ENCODE measurements around the gene TPPP3.
A peak's percentile ranks its signal among the peaks of the same experiment; 100 is the strongest.

TPPP3 gene

DNA sequence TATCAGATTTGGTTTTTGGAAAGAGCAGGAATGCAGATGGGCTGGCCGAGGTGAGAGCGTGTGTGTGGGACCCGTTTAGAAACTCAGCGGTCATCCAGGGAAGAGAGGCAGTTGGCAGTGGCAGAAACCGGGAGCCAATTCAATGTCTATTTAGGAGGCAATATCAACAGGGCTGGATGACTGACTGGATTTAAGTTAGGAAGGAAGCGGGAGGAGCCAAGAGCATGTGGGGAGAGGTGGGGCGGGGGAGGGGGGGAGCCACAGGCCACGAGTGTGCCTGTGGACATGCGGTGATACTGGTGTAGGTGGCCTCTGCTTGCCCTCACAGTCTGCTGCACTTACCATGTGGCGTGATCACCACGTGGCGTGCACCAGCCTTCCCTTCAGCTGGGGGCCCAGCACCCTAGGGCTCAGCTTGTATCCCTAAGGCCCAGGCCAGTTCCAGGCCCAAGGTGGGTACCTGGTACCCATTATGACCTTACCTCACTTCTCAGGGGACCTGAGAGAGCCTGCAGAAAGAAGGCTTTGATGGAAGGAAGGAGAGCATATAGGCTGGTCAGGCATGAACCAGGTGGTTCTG is 10.8 kb upstream of the TPPP3 start:
- Mint-ChIP-seq H3K9me3 (no peaks in the 10 kb centered on the region), H3K27me3 (ENCODE audit: low read depth) (peaks cover 8% of the 10 kb centered on the region), H3K27ac (no peak overlapping the region), H3K36me3 (ENCODE audit: low read depth) (no peaks in the 10 kb centered on the region), H3K4me3 (no peak overlapping the region), H3K4me1 (ENCODE audit: low read depth) (no peaks in the 10 kb centered on the region)

DNA sequence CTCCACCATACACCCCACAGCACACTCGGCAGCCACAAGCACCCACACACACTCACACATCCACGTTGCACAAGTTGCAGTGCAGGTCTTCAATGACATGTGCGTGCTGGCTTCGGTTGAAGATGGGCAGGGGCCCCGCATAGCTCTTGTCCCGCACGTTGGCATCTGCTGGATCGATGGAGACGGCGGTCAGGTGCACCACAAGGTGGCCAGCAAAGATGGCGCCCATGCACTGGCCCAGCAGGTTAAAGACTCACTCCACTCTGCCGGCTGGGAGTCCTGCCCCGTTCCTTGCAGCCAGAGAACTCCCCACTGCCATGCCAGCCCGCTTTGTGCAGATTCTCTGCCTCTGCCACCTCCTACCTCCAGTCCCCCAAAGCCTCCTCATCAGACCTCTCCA is 7.6 kb upstream of the TPPP3 start:
- Mint-ChIP-seq H3K36me3 (ENCODE audit: low read depth) (no peaks in the 10 kb centered on the region), H3K9me3 (no peaks in the 10 kb centered on the region), H3K4me1 (ENCODE audit: low read depth) (no peaks in the 10 kb centered on the region), H3K4me3 (no peak overlapping the region), H3K27me3 (ENCODE audit: low read depth) (peaks cover 9% of the 10 kb centered on the region), H3K27ac (no peak overlapping the region)

DNA sequence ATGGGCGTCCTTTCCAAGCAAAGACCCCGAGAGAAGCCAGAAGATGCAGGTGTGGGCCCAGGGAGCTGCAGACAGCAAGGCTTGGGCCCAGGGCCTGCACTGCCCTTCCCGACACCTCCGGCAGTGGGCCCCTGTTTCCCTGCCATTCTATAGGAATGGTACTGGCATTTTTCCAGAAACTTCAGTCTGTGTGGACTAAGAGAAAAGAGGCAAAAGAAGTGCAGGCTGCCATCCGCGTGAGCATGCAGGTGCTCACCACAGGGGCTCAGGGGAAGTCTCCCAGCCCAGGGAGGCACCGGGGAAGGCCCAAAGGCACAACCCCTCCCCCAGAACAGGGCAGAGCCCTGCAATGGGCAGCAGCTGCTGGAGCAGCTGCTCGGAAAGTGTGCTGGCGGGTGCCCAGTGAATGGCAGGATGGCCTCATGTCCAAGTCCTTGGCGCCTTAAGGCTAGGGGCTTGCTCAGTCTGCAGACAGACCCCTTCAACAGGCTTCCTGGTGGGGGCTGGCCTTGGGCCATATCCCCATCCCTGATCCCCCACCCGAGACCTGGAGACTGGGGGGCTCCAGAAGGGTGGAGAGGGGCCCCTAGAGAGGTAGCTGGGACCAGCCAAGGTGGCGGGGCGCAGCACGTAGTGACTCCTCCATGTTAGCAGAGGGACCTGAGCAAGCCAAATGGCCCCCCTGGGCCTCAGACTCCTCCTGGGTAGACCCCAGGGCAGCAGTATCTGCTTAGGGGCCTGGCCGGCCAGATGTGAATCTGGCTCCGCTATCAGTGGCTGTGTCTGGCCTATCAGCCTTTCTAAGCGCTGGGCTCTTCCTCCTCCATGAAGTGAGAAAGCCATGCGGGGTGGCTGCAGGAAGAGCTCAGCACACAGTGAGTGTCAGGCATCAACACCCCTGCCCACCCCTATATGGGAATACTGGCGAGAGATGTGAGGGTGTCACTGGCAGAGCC is 6.7 kb upstream of the TPPP3 start:
- peaks cover 16% of the 10 kb centered on the region for H3K27me3 Mint-ChIP-seq (ENCODE audit: low read depth)
- no peak overlapping the region for H3K4me3 Mint-ChIP-seq
- no peaks in the 10 kb centered on the region for H3K9me3 Mint-ChIP-seq
- H3K36me3 Mint-ChIP-seq (ENCODE audit: low read depth), result no peaks in the 10 kb centered on the region
- no peak overlapping the region for H3K27ac Mint-ChIP-seq
- H3K4me1 Mint-ChIP-seq (ENCODE audit: low read depth), result peaks cover 3% of the 10 kb centered on the region

DNA sequence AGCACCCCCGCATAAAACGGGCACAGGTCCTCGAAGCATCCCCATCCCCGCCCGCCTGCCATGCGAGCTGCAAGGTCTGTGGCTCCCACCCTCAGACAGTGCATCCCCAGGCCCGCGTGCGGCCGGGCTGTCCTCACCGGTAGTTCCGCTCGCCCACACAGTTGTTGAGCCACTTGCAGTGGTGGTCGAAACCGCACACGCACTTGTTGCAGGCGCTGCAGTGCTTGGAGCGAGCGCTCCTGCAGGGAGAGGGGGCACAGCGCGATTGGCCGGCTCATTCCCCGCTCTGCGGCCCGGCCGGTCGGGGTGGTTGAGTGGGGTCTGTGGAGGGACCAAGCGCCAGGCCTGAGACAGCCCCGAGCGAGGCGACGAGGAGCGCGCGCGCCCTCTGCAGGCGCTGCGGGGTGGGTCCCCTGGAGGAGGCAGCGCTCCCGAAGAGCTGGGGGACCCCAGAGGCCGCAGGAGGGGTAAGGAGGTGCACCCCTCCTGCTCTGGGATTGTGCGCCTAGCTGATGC is 6.0 kb upstream of the TPPP3 start:
- Mint-ChIP-seq H3K4me1 (ENCODE audit: low read depth) (peaks cover 4% of the 10 kb centered on the region), H3K36me3 (ENCODE audit: low read depth) (no peaks in the 10 kb centered on the region), H3K27me3 (ENCODE audit: low read depth) (peaks cover 17% of the 10 kb centered on the region)

DNA sequence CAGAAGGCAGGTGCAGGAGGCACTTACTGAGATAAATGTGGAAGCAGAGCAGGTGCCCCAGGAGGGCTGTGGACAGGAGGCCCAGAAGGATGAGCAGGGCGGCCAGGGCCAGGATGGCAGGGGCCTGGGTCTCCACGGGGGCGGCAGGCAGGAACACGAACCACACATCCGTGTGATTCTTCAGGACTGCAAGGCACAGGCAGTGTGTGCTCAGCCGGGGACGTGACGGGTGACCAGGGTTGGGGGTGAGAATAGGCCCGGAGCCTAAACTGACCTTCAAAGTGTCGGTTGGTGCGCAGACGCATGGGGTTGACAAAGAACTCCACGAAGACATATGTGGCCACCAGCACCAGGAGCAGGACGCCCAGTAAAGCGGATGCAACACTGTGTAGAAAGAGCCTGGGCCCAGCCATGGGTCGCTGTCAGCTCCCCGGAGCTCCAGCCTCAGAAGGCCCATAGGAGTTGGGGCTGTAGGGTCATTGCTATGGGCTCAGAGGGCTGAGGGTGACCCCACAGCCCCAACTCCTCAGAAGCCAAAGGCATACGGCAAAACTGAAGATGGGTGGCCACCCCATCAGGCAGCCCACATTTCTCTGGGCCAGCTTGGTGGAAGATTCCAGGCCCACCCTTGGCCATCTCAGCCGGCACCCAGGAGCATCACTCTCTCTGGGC is 5.4 kb upstream of the TPPP3 start:
- Mint-ChIP-seq H3K27ac (no peak overlapping the region), H3K27me3 (ENCODE audit: low read depth) (peaks cover 23% of the 10 kb centered on the region)

More for the DNA sequence above, 6.0 kb upstream of the TPPP3 start:
- Mint-ChIP-seq H3K4me3 (no peak overlapping the region), H3K9me3 (no peaks in the 10 kb centered on the region), H3K27ac (no peak overlapping the region)

DNA sequence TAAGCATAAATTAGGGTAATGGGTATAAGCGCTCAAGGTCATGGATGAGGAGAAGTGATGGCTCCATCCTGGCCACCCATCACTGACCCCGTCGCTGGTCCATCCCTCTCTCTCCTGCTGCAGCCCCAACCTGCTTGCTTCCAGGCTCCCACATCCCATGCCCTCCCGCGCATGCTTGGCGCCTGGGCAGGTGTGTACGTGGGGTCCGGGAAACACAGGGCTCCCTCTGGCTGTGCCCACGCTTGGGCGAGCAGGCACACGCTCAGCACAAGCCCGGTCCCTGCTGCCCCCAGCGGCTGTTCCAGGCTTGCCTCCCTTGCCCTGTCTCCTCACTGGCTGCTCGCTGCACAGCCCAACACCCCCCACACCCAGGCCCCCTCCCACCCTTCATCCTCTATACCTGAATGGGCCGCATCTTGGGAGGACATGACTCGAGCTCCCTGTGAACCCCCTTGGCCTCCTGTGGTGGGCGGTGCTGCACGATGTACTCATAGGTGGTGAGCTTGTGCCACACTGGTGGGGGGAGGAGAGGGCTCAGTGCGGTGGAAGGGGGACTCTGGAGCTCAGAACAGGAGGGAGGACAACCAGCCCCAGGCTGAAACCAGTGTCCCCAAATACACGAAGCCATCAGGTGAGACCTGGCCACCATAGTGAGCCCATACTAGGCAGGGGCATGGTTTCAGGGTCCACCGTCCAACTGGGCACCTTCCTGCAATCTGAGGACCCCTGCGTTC is 4.7 kb upstream of the TPPP3 start:
- peaks cover 26% of the 10 kb centered on the region for H3K27me3 Mint-ChIP-seq (ENCODE audit: low read depth)
- H3K36me3 Mint-ChIP-seq (ENCODE audit: low read depth), result no peaks in the 10 kb centered on the region
- H3K4me3 Mint-ChIP-seq, result no peak overlapping the region
- peaks cover 8% of the 10 kb centered on the region for H3K4me1 Mint-ChIP-seq (ENCODE audit: low read depth)
- no peaks in the 10 kb centered on the region for H3K9me3 Mint-ChIP-seq
- H3K27ac Mint-ChIP-seq, result no peak overlapping the region

More for the DNA sequence above, 5.4 kb upstream of the TPPP3 start:
- peaks cover 8% of the 10 kb centered on the region for H3K4me1 Mint-ChIP-seq (ENCODE audit: low read depth)
- H3K4me3 Mint-ChIP-seq, result no peak overlapping the region
- no peaks in the 10 kb centered on the region for H3K9me3 Mint-ChIP-seq
- H3K36me3 Mint-ChIP-seq (ENCODE audit: low read depth), result no peaks in the 10 kb centered on the region

DNA sequence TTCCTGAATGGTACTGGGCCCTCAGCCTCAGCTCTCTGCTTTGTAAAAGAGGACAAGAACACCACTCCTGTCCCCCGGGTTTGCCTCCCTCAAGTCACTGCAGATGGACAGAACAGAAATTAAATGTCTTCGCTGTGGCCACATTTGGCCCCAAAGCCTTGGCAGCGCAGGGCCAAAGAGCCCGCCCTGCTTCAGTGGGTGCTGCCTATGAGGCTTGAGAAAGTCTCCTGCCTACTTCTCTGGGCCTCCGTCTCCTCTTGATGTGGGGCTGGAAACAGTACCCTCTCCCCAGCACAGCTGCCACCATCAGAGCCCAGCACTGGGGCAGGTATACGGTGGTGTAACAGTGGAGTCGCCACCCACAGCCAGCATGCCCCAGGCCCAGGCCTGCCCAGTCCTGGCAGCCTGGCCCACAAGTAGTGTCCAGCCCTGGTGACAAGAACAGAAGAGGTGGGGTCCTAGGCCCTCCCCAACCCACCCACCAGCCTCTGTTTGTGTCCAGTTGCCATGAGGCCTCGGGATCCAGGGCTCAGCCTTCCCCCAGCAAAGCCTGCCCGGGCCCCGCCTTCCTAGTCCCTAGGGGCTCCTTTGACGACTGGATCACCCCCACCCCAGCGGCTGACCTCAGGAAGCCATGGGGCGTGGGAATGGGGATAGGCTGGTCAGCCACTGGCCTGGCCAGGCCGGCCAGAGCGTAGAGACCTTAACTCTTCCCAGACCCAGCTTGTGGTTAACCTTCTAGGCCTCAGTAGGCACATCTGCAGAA is 3.9 kb upstream of the TPPP3 start:
- H3K27me3 Mint-ChIP-seq (ENCODE audit: low read depth), result peaks cover 30% of the 10 kb centered on the region
- H3K4me3 Mint-ChIP-seq, result no peak overlapping the region
- no peaks in the 10 kb centered on the region for H3K36me3 Mint-ChIP-seq (ENCODE audit: low read depth)
- no peak overlapping the region for H3K27ac Mint-ChIP-seq
- H3K9me3 Mint-ChIP-seq, result no peaks in the 10 kb centered on the region
- H3K4me1 Mint-ChIP-seq (ENCODE audit: low read depth), result peaks cover 8% of the 10 kb centered on the region

DNA sequence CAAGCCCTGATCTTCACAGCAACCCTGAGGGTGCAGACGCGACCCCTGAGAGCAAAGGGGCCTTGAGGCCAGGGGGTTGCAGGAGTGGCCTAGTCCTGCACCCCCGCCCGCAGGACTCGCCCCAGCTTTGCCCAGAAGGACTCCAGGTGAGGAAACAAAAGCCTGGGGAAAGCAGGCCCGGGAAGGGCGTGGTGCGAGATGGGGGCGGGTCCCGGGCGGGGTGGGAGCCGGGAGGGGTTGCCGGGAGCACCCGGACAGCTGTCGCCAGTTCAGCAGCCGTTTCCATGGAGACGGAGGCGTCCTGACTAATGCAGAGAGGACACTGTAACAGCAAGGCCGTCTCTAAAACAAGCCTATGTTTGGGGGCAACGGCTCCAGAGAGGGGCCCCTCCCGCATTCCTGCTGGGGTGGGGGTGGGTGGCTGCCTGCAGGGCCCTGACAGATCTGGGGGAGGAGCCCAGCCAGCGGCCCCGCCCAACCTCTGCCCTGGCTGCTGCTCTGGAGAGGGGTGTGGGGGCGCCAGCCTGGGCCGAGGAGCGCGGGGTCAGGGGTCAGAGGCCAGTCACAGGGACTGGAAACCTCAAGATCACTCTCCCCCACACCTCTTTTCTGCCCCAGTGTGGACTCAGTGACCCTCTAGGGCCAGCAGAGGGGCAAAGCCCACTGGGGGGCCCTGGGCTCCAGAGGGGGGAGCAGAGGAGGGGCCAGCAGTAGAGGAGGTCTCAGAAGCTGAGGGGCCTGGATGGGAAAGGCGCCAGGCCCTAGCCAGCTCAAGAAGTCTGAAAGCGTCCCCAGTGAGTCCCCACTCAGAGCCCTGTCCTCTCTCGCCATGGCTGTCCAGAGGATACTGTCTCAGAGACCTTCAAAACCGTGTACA is 3.1 kb upstream of the TPPP3 start:
- H3K9me3 Mint-ChIP-seq, result no peaks in the 10 kb centered on the region
- no peak overlapping the region for H3K4me3 Mint-ChIP-seq
- no peak overlapping the region for H3K27ac Mint-ChIP-seq
- no peaks in the 10 kb centered on the region for H3K36me3 Mint-ChIP-seq (ENCODE audit: low read depth)
- H3K4me1 Mint-ChIP-seq (ENCODE audit: low read depth), result peaks cover 8% of the 10 kb centered on the region
- peaks cover 30% of the 10 kb centered on the region for H3K27me3 Mint-ChIP-seq (ENCODE audit: low read depth)

DNA sequence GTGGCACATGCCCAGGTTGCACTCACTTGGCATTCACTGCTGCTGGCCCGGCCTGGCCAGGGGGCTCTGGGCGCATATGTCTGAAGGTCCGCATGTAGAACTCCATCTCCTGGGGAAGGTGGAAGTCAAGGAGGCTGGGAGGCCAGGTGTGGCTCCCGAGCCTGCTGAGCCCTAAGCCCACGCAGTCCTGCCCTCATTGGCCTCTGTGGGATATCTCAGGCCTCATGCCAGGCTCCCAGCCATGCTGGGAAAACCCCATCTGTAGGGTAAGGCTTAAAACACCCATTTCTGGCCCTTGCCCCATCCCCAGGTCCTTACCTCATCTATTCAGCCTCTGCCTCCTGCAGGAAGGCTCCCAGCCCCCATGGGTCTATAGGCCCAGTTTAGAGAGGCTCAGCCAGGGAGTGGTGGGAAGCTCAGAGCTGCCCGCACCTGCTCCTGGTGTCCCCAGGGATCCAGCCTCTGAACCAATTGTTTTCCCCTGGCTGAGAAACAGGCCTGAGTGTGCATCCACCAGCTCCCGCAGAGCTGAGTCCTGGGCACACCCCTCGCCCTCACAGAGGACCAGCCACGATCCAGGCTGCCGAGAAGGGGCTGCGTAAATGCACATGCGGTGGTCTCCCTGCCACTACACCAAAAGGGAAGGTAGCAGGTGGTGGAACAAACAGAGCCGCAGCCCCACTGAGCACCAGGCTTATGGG is 2.3 kb upstream of the TPPP3 start:
- Mint-ChIP-seq H3K27me3 (ENCODE audit: low read depth) (peaks cover 38% of the 10 kb centered on the region), H3K9me3 (no peaks in the 10 kb centered on the region), H3K36me3 (ENCODE audit: low read depth) (no peaks in the 10 kb centered on the region), H3K4me3 (no peak overlapping the region), H3K27ac (no peak overlapping the region), H3K4me1 (ENCODE audit: low read depth) (peaks cover 8% of the 10 kb centered on the region)

DNA sequence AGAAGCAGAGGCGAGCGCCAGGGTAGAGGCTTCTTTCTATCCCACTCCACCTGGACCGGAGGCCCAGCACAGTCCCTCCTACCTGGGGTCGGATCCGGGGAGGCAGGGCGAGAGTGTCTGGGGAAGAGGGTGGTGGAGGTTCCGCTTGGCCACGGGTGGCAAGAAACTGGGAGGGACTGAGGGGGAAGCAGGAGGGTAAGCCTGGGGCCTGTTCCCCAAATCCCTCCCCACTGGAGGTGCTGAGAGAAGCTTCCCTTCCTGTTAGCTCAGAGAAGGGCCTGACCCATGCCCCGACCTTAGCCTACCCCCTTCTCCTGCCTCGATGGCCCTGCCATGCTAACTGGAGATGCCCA is 1.8 kb upstream of the TPPP3 start:
- no peak overlapping the region for H3K4me3 Mint-ChIP-seq
- H3K36me3 Mint-ChIP-seq (ENCODE audit: low read depth), result no peaks in the 10 kb centered on the region
- peaks cover 8% of the 10 kb centered on the region for H3K4me1 Mint-ChIP-seq (ENCODE audit: low read depth)
- H3K9me3 Mint-ChIP-seq, result no peaks in the 10 kb centered on the region
- no peak overlapping the region for H3K27ac Mint-ChIP-seq
- peaks cover 41% of the 10 kb centered on the region for H3K27me3 Mint-ChIP-seq (ENCODE audit: low read depth)

DNA sequence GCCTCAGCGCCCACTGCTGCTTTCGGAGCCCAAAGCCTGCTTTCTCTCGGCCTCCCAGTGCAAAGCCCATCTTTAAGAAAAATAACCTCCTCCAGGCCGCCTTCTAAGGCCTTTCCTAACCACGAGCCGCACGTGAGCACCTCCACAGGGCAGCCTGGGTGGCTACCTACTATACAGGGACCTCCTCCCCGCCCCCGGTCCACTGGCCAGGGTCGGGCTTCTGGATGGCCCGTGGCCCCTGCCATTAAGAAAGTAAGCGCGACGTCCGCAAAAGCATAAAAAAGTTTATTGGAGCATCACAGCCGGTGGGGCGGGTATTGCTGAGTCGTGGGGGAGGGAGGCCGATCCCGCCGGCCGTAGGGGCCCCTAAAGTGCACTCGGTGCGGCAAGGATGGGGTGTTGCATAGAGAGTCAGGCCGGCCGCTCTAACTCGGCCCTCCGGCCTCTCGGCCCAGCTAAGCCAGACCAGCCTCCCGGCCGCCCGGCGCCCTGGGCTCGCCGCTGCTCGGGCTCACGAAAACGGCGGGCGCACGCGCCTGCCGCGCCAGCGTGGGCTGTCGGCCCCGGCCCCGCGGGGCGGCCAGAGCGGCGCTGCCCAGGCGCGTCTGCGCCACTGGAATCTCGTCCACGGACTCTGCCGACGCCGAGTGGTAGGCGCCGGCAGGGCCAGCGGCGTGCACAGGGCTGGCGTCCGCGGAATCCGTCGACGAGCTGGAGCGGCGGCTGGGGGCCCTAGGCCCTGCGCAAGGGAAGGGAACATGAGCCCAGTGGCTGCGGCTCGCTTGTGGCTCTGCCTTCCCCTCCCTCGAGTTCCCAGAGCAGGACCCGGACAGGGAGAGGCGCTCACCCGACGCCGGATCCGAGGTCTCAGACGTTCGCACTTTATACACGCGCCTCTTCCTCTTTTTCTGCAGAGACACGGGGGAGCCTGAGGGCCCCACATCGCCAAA is 1.1 kb upstream of the TPPP3 start:
- Mint-ChIP-seq H3K4me1 (ENCODE audit: low read depth) (peaks cover 8% of the 10 kb centered on the region), H3K27ac (no peak overlapping the region), H3K4me3 (peak overlapping the region; percentile 25), H3K27me3 (ENCODE audit: low read depth) (peaks cover 41% of the 10 kb centered on the region), H3K36me3 (ENCODE audit: low read depth) (no peaks in the 10 kb centered on the region), H3K9me3 (no peaks in the 10 kb centered on the region)

DNA sequence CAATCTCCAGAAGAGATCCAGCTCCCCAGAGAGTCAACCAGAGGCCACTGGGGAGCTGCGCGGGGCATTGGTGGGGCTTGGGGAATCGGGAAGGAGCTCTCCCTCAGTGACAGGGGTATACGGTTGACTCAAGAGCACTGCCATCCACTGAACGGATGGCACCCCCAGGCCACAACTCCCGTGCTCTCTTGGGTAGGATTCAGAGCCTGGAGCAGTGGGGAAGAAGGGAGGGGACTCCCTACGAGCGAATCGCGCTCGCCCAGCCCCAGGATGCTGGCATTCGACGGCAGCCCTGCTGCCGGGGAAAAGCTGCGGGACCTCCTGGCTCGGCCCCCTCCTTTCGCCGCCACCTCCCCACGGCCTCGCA is 473 bp upstream of the TPPP3 start:
- peaks cover 8% of the 10 kb centered on the region for H3K4me1 Mint-ChIP-seq (ENCODE audit: low read depth)
- H3K4me3 Mint-ChIP-seq, result no peak overlapping the region
- H3K36me3 Mint-ChIP-seq (ENCODE audit: low read depth), result no peaks in the 10 kb centered on the region
- H3K27ac Mint-ChIP-seq, result no peak overlapping the region
- H3K27me3 Mint-ChIP-seq (ENCODE audit: low read depth), result peaks cover 41% of the 10 kb centered on the region
- no peaks in the 10 kb centered on the region for H3K9me3 Mint-ChIP-seq
